Activated CD8-positive, alpha-beta T cell treated with anti-CD3 and anti-CD28 coated beads for 36 hours (primary cell): ENCODE data around the gene C1orf116. TPM values are rescaled to one million over a fixed set of nuclear protein-coding genes. Genes with fewer than 3 reads are reported as not detected.

Experiments
- ATAC-seq: fragments of 200-7000 bp; cut with Tn5 transposase; one replicate; pipeline ENCODE4 v1.10.0; 2021; ENCODE audit warnings: mild to moderate bottlenecking, moderate library complexity
- CTCF ChIA-PET: fragments of 350-600 bp; sonication (Branson Sonifier 250); formaldehyde crosslinking; loops from one replicate; lab custom pipeline; 2021; ENCODE audit warnings: antibody characterized with exemption; lab: Charles Lee
- POLR2A ChIA-PET: fragments of 350-600 bp; sonication (Branson Sonifier 250); formaldehyde crosslinking; loops from one replicate; lab custom pipeline; 2021; ENCODE audit warnings: antibody characterized with exemption; lab: Charles Lee
- DNase-seq: peaks from one replicate; pipeline ENCODE4 v3.0.0-alpha.2; 2020
- H3K27ac Mint-ChIP-seq: one replicate; pipeline ENCODE4 v1.8.0; 2021; ENCODE audit warnings: mild to moderate bottlenecking, mixed read lengths
- H3K27me3 Mint-ChIP-seq: one replicate; pipeline ENCODE4 v1.8.0; 2021; ENCODE audit warnings: mixed read lengths
- H3K36me3 Mint-ChIP-seq: one replicate; pipeline ENCODE4 v1.8.0; 2021; ENCODE audit warnings: low read depth, mixed read lengths
- H3K4me1 Mint-ChIP-seq: one replicate; pipeline ENCODE4 v1.8.0; 2021; ENCODE audit warnings: low read depth, mixed read lengths
- H3K4me3 Mint-ChIP-seq: one replicate; pipeline ENCODE4 v1.8.0; 2021; ENCODE audit warnings: mild to moderate bottlenecking, moderate library complexity, mixed read lengths
- H3K9me3 Mint-ChIP-seq: one replicate; pipeline ENCODE4 v1.8.0; 2021; ENCODE audit warnings: mixed read lengths
- CTCF ChIP-seq: fragments of 200-600 bp; IDR thresholded peaks from one replicate; pipeline ENCODE4 v1.8.0; 2022; ENCODE audit warnings: antibody characterized with exemption, mild to moderate bottlenecking
- intact Hi-C: fragments of 100-400 bp; cut with micrococcal nuclease; formaldehyde crosslinking; loops from one replicate; pipeline ENCODE4 v1.10.0; 2022
- total RNA-seq, 2 experiments: library from RNA; stranded (reverse); gene quantifications; one replicate each; pipeline ENCODE4 v1.2.3, GENCODE V29; 2021

C1orf116 gene
- total RNA-seq, 2 experiments from 2014 or later, result 0.07 to 0.13 TPM

GRCh38 chr1:207054491-207054890, 21.9 kb upstream of the C1orf116 start:
- Mint-ChIP-seq H3K4me3 (no peak overlapping the region), H3K9me3 (no peaks in the 10 kb centered on the region), H3K27ac (no peak overlapping the region), H3K27me3 (no peaks in the 10 kb centered on the region), H3K4me1 (peaks cover 20% of the 10 kb centered on the region), H3K36me3 (peaks cover 3% of the 10 kb centered on the region)
- ChIA-PET CTCF (interaction anchor here (1.0 to 2.4 kb wide), 3 partner anchors 9 to 25 kb away, joined by 3 to 15 read pairs (median 3); no protein-coding TSS in a partner anchor), POLR2A (interaction anchor here (0.8 kb wide), 1 partner anchor 14 kb away, joined by 3 read pairs; no protein-coding TSS in a partner anchor)
- TF ChIP-seq CTCF, result no peak
- DNase-seq, result no peak
- intact Hi-C loops, result no loop called here
- no peak for ATAC-seq

- ChIA-PET CTCF (interaction anchor here (0.9 to 2.4 kb wide), 15 partner anchors 8 to 449 kb away, joined by 3 to 15 read pairs (median 4); no protein-coding TSS in a partner anchor), POLR2A (interaction anchor here (1.0 to 2.0 kb wide), 6 partner anchors 9 to 20 kb away, joined by 3 to 9 read pairs (median 4); partner anchors contain the start of gene C1orf116)
- H3K27ac Mint-ChIP-seq, result peak within 1 kb of the TSS; percentile 84
- ATAC-seq (peak; percentile 87), DNase-seq (peak; percentile 97)
- peaks cover 9% of the 10 kb centered on the region for H3K36me3 Mint-ChIP-seq
- no peaks in the 10 kb centered on the region for H3K27me3 Mint-ChIP-seq
- no peaks in the 10 kb centered on the region for H3K9me3 Mint-ChIP-seq
- TF ChIP-seq CTCF, result no peak
- H3K4me3 Mint-ChIP-seq, result peak within 1 kb of the TSS; percentile 99
- intact Hi-C loops, result no loop called here
- H3K4me1 Mint-ChIP-seq, result peaks cover 30% of the 10 kb centered on the region
Measured at GRCh38 chr1:207052911-207053769, 20.6 kb upstream of the C1orf116 start, which contains the start of gene PFKFB2. Gene PFKFB2, plus strand, starts transcription at chr1:207053275. Its CDS starts 1,443 bp downstream, at chr1:207054718.

GRCh38 chr1:207051191-207051943, 18.8 kb upstream of the C1orf116 start, which contains the start of gene YOD1:
Gene YOD1, minus strand, starts transcription at chr1:207051208. Its CDS starts 178 bp downstream, at chr1:207051030.
- no peak for TF ChIP-seq CTCF
- Mint-ChIP-seq H3K27me3 (no peaks in the 10 kb centered on the region), H3K4me3 (peak within 1 kb of the TSS; percentile 99), H3K9me3 (no peaks in the 10 kb centered on the region), H3K4me1 (peaks cover 43% of the 10 kb centered on the region), H3K36me3 (peaks cover 20% of the 10 kb centered on the region), H3K27ac (peak within 1 kb of the TSS; percentile 94)
- DNase-seq (peak; percentile 13), ATAC-seq (no peak)
- intact Hi-C loops, result loop anchor here (2.0 kb wide), 1 partner anchor 25 kb away; no protein-coding TSS in a partner anchor
- ChIA-PET CTCF (interaction anchor here (1.9 to 4.8 kb wide), 5 partner anchors 10 to 448 kb away, joined by 9 to 49 read pairs (median 12); no protein-coding TSS in a partner anchor), POLR2A (no interaction called here)

GRCh38 chr1:207050480-207051190, 18.1 kb upstream of the C1orf116 start:
- no peak for TF ChIP-seq CTCF
- Mint-ChIP-seq H3K36me3 (peaks cover 23% of the 10 kb centered on the region), H3K4me3 (peak overlapping the region; percentile 99), H3K9me3 (no peaks in the 10 kb centered on the region), H3K27me3 (no peaks in the 10 kb centered on the region), H3K4me1 (peaks cover 50% of the 10 kb centered on the region), H3K27ac (peak overlapping the region; percentile 94)
- ChIA-PET CTCF (interaction anchor here (0.7 to 4.8 kb wide), 23 partner anchors 10 to 454 kb away, joined by 3 to 49 read pairs (median 6); partner anchors contain the start of genes C1orf116 and CD55), POLR2A (interaction anchor here (0.7 to 1.3 kb wide), 3 partner anchors 10 to 449 kb away, joined by 3 to 5 read pairs (median 4); no protein-coding TSS in a partner anchor)
- intact Hi-C loops, result loop anchor here (2.0 kb wide), 1 partner anchor 26 kb away; no protein-coding TSS in a partner anchor
- DNase-seq, result peak; percentile 96
- peak; percentile 68 for ATAC-seq
